Vagina (tissue), 2 donors: Measurements from ENCODE around the gene ZNRF2. TPM values are rescaled to one million over a fixed set of nuclear protein-coding genes. Genes with fewer than 3 reads are reported as not detected.
"Not testable (repeated sequence)": the region's sequence is repeated elsewhere in the genome, so short reads cannot be mapped to it uniquely, and the experiment has no call there.

ENCODE experiments used
- DNase-seq, 2 donors: peaks; one replicate each; pipeline ENCODE4 v3.0.0-alpha.2; 2017; ENCODE audit errors: extremely low spot score in 2 of 2
- H3K27ac ChIP-seq: fragments of 200-600 bp; sonication (generic); one replicate; pipeline ENCODE4 v1.5.1; 2019
- H3K27me3 ChIP-seq: fragments of 200-600 bp; sonication (generic); one replicate; pipeline ENCODE4 v1.5.1; 2019
- H3K36me3 ChIP-seq, 2 donors: fragments of 200-600 bp; sonication (generic); one replicate each; pipeline ENCODE4 v1.5.1; 2017 to 2019
- H3K4me1 ChIP-seq: fragments of 200-600 bp; sonication (generic); one replicate; pipeline ENCODE4 v1.5.1; 2019
- H3K4me3 ChIP-seq, 2 donors: fragments of 200-600 bp; sonication (generic); 1 replicate in 1 of 2; 2 replicates in 1 of 2; pipeline ENCODE4 v1.5.1; 2016 to 2019
- H3K9me3 ChIP-seq: fragments of 200-600 bp; sonication (generic); one replicate; pipeline ENCODE4 v1.5.1; 2019
- POLR2A ChIP-seq, 2 donors: fragments of 450-650 bp; IDR thresholded peaks; one replicate each; pipeline ENCODE4 v1.6.1; 2017; ENCODE audit warnings: antibody characterized with exemption in 2 of 2, mild to moderate bottlenecking in 2 of 2, moderate library complexity in 2 of 2
- POLR2AphosphoS5 ChIP-seq, 2 donors: sonication (generic); formaldehyde crosslinking; IDR thresholded peaks; one replicate each; pipeline ENCODE4 v1.9.0; 2017; ENCODE audit warnings: antibody characterized with exemption in 2 of 2, mild to moderate bottlenecking in 2 of 2, low read depth in 1 of 2; ENCODE audit not compliant: insufficient read depth in 1 of 2
- intact Hi-C: fragments of 100-400 bp; cut with DNase I; formaldehyde crosslinking; loops from one replicate; pipeline ENCODE4 v1.15.1; 2023
- total RNA-seq: library from RNA; depleted of rRNA; stranded (reverse); fragments of >200 nt; gene quantifications from one replicate; pipeline ENCODE4 v1.2.3, GENCODE V29; 2016
- TF ChIP-seq, protein P1 (sequence below), 3 experiments: fragments of 450-650 bp in 2 of 3; fragments of 200-600 bp in 1 of 3; sonication (generic) in 1 of 3; IDR thresholded peaks; one replicate each; pipeline ENCODE4 v1.5.1; 2017 to 2019; ENCODE audit warnings: antibody characterized with exemption in 3 of 3, mild to moderate bottlenecking in 2 of 3, moderate library complexity in 2 of 3

The ZNRF2 gene
- total RNA-seq, 1 donor from 2014 or later = 21.9 TPM

GRCh38 chr7:30260246-30260768 lies 24.1 kb upstream of the ZNRF2 start:
- TF ChIP-seq POLR2A (IDR thresholded peaks at IDR 0.05) = no peak
- TF ChIP-seq POLR2AphosphoS5 (IDR thresholded peaks at IDR 0.05; ENCODE audit: insufficient read depth in 1 of 2, low read depth in 1 of 2) = no peak
- TF ChIP-seq, protein P1, sequence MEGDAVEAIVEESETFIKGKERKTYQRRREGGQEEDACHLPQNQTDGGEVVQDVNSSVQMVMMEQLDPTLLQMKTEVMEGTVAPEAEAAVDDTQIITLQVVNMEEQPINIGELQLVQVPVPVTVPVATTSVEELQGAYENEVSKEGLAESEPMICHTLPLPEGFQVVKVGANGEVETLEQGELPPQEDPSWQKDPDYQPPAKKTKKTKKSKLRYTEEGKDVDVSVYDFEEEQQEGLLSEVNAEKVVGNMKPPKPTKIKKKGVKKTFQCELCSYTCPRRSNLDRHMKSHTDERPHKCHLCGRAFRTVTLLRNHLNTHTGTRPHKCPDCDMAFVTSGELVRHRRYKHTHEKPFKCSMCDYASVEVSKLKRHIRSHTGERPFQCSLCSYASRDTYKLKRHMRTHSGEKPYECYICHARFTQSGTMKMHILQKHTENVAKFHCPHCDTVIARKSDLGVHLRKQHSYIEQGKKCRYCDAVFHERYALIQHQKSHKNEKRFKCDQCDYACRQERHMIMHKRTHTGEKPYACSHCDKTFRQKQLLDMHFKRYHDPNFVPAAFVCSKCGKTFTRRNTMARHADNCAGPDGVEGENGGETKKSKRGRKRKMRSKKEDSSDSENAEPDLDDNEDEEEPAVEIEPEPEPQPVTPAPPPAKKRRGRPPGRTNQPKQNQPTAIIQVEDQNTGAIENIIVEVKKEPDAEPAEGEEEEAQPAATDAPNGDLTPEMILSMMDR (IDR thresholded peaks at IDR 0.05) = no peak
- Histone ChIP-seq H3K27me3 (no peaks in the 10 kb centered on the region), H3K4me3 (no peak overlapping the region), H3K36me3 (no peaks in the 10 kb centered on the region), H3K4me1 (no peaks in the 10 kb centered on the region), H3K27ac (no peak overlapping the region), H3K9me3 (no peaks in the 10 kb centered on the region)
- intact Hi-C loops = no loop called here
- no peak for DNase-seq

DNA sequence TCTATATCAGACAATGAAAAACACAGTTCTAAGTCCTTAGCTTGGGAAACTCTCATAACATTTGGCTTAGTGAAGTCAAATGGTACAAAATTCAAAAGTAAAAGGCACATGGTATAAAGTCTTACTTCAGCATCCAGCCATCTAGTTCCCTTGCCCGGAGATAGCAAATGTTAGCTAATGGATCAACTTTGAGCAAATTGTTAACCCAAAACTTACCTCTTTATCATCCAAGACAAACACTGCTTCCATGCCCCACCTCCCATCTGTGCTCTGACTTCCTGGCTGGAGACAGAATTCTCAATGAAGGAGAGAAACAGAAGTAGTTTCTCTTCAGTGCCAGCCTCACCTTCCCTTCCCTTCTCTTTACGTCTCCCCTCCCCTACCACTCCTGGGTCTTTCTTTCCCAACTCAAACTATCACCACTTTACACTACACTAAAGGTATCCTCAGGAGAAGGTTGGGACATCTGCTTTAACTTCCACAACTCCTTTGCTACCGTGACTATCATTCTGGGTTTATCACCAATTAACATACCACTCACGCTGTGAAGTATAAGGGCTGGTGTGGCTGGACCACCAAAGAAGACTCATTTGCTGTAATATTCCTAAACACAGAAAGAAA lies 21.2 kb upstream of the ZNRF2 start:
- no peaks in the 10 kb centered on the region for H3K4me1 ChIP-seq
- DNase-seq = no peak
- TF ChIP-seq POLR2A (IDR thresholded peaks at IDR 0.05) (no peak), POLR2AphosphoS5 (IDR thresholded peaks at IDR 0.05; ENCODE audit: insufficient read depth in 1 of 2, low read depth in 1 of 2) (no peak)
- TF ChIP-seq, protein P1 (IDR thresholded peaks at IDR 0.05) = no peak
- H3K27ac ChIP-seq = no peak overlapping the region
- intact Hi-C loops = no loop called here
- no peak overlapping the region for H3K4me3 ChIP-seq
- H3K36me3 ChIP-seq = no peaks in the 10 kb centered on the region
- no peaks in the 10 kb centered on the region for H3K27me3 ChIP-seq
- H3K9me3 ChIP-seq = no peaks in the 10 kb centered on the region

DNA sequence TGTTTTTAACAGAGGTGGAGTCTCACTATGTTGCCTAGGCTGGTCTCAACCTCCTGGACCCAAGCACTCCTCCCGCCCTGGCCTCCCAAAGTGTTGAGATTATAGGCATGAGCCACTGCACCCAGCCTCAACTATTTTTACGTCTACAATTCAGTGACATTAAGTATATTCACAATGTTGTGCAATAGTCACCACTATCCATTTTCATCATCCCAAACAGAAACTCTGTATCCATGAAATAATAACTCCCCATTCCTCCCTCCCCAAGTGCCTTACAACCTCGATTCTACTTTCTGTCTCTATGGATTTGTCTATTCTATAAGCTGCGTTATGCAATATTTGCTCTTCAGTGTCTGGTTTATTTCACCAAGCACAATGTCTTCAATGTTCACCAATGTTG lies 20.3 kb upstream of the ZNRF2 start:
- no peak overlapping the region for H3K4me3 ChIP-seq
- TF ChIP-seq, protein P1 (IDR thresholded peaks at IDR 0.05) = no peak
- TF ChIP-seq POLR2A (IDR thresholded peaks at IDR 0.05) (no peak), POLR2AphosphoS5 (IDR thresholded peaks at IDR 0.05; ENCODE audit: insufficient read depth in 1 of 2, low read depth in 1 of 2) (no peak)
- no peak for DNase-seq
- no peaks in the 10 kb centered on the region for H3K4me1 ChIP-seq
- H3K27ac ChIP-seq = no peak overlapping the region
- intact Hi-C loops = no loop called here
- H3K27me3 ChIP-seq = no peaks in the 10 kb centered on the region
- no peaks in the 10 kb centered on the region for H3K36me3 ChIP-seq
- no peaks in the 10 kb centered on the region for H3K9me3 ChIP-seq

GRCh38 chr7:30265189-30265588 lies 19.2 kb upstream of the ZNRF2 start:
- DNase-seq, H3K27ac ChIP-seq, H3K4me1 ChIP-seq, H3K36me3 ChIP-seq, H3K27me3 ChIP-seq, H3K9me3 ChIP-seq, intact Hi-C loops, H3K4me3 ChIP-seq: not testable (repeated sequence)

DNA sequence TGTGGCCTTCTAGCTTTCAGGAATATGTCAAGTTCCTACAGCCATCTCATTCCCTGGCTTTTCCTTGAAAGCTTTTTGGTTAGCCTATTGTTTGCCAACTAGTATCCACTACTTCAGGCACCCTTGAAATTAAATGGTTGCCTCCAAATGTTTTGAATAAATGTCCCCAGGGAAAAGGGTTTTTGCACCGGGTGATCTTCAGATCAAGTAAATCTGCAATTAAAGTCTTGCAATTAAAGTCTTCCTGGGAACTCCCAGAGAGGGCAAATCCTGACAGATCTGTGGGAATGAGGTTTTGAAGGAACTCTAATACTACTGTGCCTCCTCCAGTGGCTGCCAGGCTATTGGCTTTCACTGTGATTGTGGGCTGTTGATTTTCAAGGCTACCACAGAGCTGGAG lies 17.7 kb upstream of the ZNRF2 start:
- Histone ChIP-seq H3K4me3 (no peak overlapping the region), H3K4me1 (peaks cover 7% of the 10 kb centered on the region), H3K36me3 (no peaks in the 10 kb centered on the region), H3K27me3 (no peaks in the 10 kb centered on the region), H3K9me3 (no peaks in the 10 kb centered on the region), H3K27ac (no peak overlapping the region)
- intact Hi-C loops = no loop called here
- DNase-seq = no peak
- TF ChIP-seq POLR2A (IDR thresholded peaks at IDR 0.05) = no peak
- TF ChIP-seq POLR2AphosphoS5 (IDR thresholded peaks at IDR 0.05; ENCODE audit: insufficient read depth in 1 of 2, low read depth in 1 of 2) = no peak
- TF ChIP-seq, protein P1 (IDR thresholded peaks at IDR 0.05) = no peak
